Endothelial cell of umbilical vein (primary cell): ENCODE data around the gene NLRC3. TPM values are rescaled to one million over a fixed set of nuclear protein-coding genes. Genes with fewer than 3 reads are reported as not detected.
"Not testable (repeated sequence)": the region's sequence is repeated elsewhere in the genome, so short reads cannot be mapped to it uniquely, and the experiment has no call there.

ENCODE experiments used
- BruUV-seq: library from RNA; stranded (reverse); fragments of 400-500 nt; replicated peaks from 2 replicates; lab custom pipeline; 2021; lab: Mats Ljungman, UMichigan
- CTCF ChIA-PET: fragments of 300-600, 350-600 bp; sonication (Branson Sonifier 250); formaldehyde crosslinking; loops from one replicate; lab custom pipeline; 2021; ENCODE audit warnings: antibody characterized with exemption, inconsistent platforms; lab: Charles Lee
- POLR2A ChIA-PET: fragments of 300-600, 350-600 bp; sonication (Branson Sonifier 250); formaldehyde crosslinking; loops from one replicate; lab custom pipeline; 2021; ENCODE audit warnings: antibody characterized with exemption, inconsistent platforms; lab: Charles Lee
- DNase-seq: peaks from one replicate; pipeline ENCODE4 v3.0.0-alpha.2; 2011; ENCODE audit warnings: low read depth, low spot score
- FAIRE-seq: peaks from 2 replicates; lab custom pipeline; 2011; peaks lifted over from hg19 to GRCh38; lab: Jason Lieb, UNC
- H2AFZ ChIP-seq: 2 replicates; pipeline ENCODE4 v1.6.0; 2012; ENCODE audit warnings: low read depth, low read length, control low read depth, inconsistent platforms
- H3K27ac ChIP-seq: 2 replicates; pipeline ENCODE4 v1.5.1; 2011; ENCODE audit warnings: low read depth, mild to moderate bottlenecking, control low read depth, low read length, moderate library complexity; ENCODE audit not compliant: insufficient read depth
- H3K27me3 ChIP-seq, 2 experiments: 2 replicates each; pipeline versions ENCODE4 v1.6.0 to v1.6.1; 2011; ENCODE audit warnings: low read length in 2 of 2, mixed read lengths in 1 of 2; ENCODE audit not compliant: control insufficient read depth in 2 of 2, insufficient read depth in 2 of 2
- H3K36me3 ChIP-seq, 2 experiments: 2 replicates in 1 of 2; 3 replicates in 1 of 2; pipeline ENCODE4 v1.5.1; 2011; ENCODE audit warnings: low read length in 2 of 2, mild to moderate bottlenecking in 1 of 2, moderate library complexity in 1 of 2; ENCODE audit not compliant: control insufficient read depth in 2 of 2, insufficient read depth in 2 of 2; ENCODE audit errors: extremely low read depth in 1 of 2
- H3K4me1 ChIP-seq: 3 replicates; pipeline ENCODE4 v1.5.1; 2011; ENCODE audit warnings: mild to moderate bottlenecking, low read length; ENCODE audit not compliant: control insufficient read depth, insufficient read depth; ENCODE audit errors: extremely low read depth
- H3K4me2 ChIP-seq: 2 replicates; pipeline ENCODE4 v1.6.1; 2011; ENCODE audit warnings: low read length, control low read depth, mixed read lengths; ENCODE audit not compliant: insufficient read depth
- H3K4me3 ChIP-seq, 3 experiments: fragments of 200-600 bp in 1 of 3; sonication (generic), shearing (Covaris generic) in 1 of 3; replicated peaks in 1 of 3; 2 replicates each; pipeline ENCODE4 v1.5.1; 2011 to 2016; ENCODE audit warnings: control low read depth in 3 of 3, low read length in 3 of 3, mild to moderate bottlenecking in 2 of 3, inconsistent platforms in 1 of 3, low read depth in 1 of 3, moderate library complexity in 1 of 3; ENCODE audit not compliant: insufficient read depth in 1 of 3
- H3K79me2 ChIP-seq: 2 replicates; pipeline ENCODE4 v1.6.0; 2012; ENCODE audit warnings: low read length, inconsistent platforms; ENCODE audit not compliant: control insufficient read depth, insufficient read depth
- H3K9ac ChIP-seq: replicated peaks from 2 replicates; pipeline ENCODE3; 2011; ENCODE audit warnings: low read length, control low read depth; ENCODE audit not compliant: insufficient read depth; ENCODE audit errors: extremely low read depth
- H3K9me1 ChIP-seq: replicated peaks from 3 replicates; pipeline ENCODE4 v1.6.0; 2011; ENCODE audit warnings: mild to moderate bottlenecking, low read length; ENCODE audit not compliant: control insufficient read depth, insufficient read depth; ENCODE audit errors: extremely low read depth
- H3K9me3 ChIP-seq: replicated peaks from 2 replicates; pipeline ENCODE4 v1.5.1; 2012; ENCODE audit warnings: low read length, inconsistent platforms; ENCODE audit not compliant: control insufficient read depth, insufficient read depth
- H4K20me1 ChIP-seq: replicated peaks from 2 replicates; pipeline ENCODE3; 2011; ENCODE audit warnings: mild to moderate bottlenecking, low read length; ENCODE audit not compliant: control insufficient read depth, insufficient read depth; ENCODE audit errors: extremely low read depth
- MAX ChIP-seq: IDR thresholded peaks from 2 replicates; pipeline ENCODE4 v1.6.1; 2011; ENCODE audit not compliant: insufficient read depth, insufficient read length
- POLR2A ChIP-seq: IDR thresholded peaks from 2 replicates; pipeline ENCODE4 v1.6.1; 2012; ENCODE audit warnings: low read depth, mild to moderate bottlenecking, control low read depth, low read length
- dilution Hi-C: fragments of 300-500 bp; cut with MboI; formaldehyde crosslinking; loops from one replicate; pipeline ENCODE4 v1.15.0; 2019; ENCODE audit warnings: low sequenced_read_pairs; ENCODE audit not compliant: extremely low pct_ligation_motif_present
- intact Hi-C: fragments of 100-400 bp; cut with micrococcal nuclease; formaldehyde crosslinking; loops from one replicate; pipeline ENCODE4 v1.10.0; 2022
- polyA plus RNA-seq, 4 experiments: library from polyadenylated mRNA; depleted of rRNA in 3 of 4; stranded (reverse) in 3 of 4; unstranded in 1 of 4; fragments of >200 nt; gene quantifications; 2 replicates each; pipeline versions ENCODE4 v1.2.1 to v1.2.3, GENCODE V29; 2011 to 2012; ENCODE audit warnings: missing spikeins in 1 of 4
- total RNA-seq: library from RNA; stranded (reverse); gene quantifications from 2 replicates; pipeline ENCODE4 v1.2.3, GENCODE V29; 2021

NLRC3 gene
- total and polyA plus RNA-seq, 2 donors (not counting 3 experiments of a cell fraction or from before 2014, with no cell fraction given), result 0.84 to 3.4 TPM

- FAIRE-seq (no peak), DNase-seq (no peak)
- Histone ChIP-seq H3K4me3 (peak overlapping the region in 1 of 3 experiments; percentile 85), H3K9me3 (no peaks in the 10 kb centered on the region), H3K9ac (no peak overlapping the region), H3K4me2 (peak overlapping the region; percentile 76), H3K79me2 (peaks cover 25% of the 10 kb centered on the region), H3K4me1 (peaks cover 9% of the 10 kb centered on the region), H4K20me1 (no peaks in the 10 kb centered on the region), H3K36me3 (no peaks in the 10 kb centered on the region), H3K27ac (no peak overlapping the region), H3K27me3 (no peaks in the 10 kb centered on the region), H2AFZ (no peak overlapping the region), H3K9me1 (no peaks in the 10 kb centered on the region)
- no TSS peak for BruUV-seq
- CTCF ChIA-PET, result no interaction called here
- POLR2A ChIA-PET, result no interaction called here
- TF ChIP-seq POLR2A (no peak), MAX (no peak)
- intact Hi-C loops (no loop called here), dilution Hi-C loops (no loop called here)
Measured at GRCh38 chr16:3609895-3610697, 32.9 kb upstream of the NLRC3 start.

- H3K9me3 ChIP-seq, FAIRE-seq, intact Hi-C loops, H3K27me3 ChIP-seq, H4K20me1 ChIP-seq, H3K4me2 ChIP-seq, DNase-seq, H2AFZ ChIP-seq, dilution Hi-C loops, H3K4me1 ChIP-seq, CTCF ChIA-PET, H3K9ac ChIP-seq, H3K27ac ChIP-seq, H3K4me3 ChIP-seq, H3K36me3 ChIP-seq, H3K9me1 ChIP-seq, POLR2A ChIA-PET: not testable (repeated sequence)
- TSS peak; percentile 18 for BruUV-seq
- H3K79me2 ChIP-seq, result peaks cover 20% of the 10 kb centered on the region
Measured at GRCh38 chr16:3608976-3609375, 31.8 kb upstream of the NLRC3 start.
